HCT116 (cell line): ENCODE results near the gene KRT38. TPM values are rescaled to one million over a fixed set of nuclear protein-coding genes. Genes with fewer than 3 reads are reported as not detected.
"Not testable (repeated sequence)": the region's sequence is repeated elsewhere in the genome, so short reads cannot be mapped to it uniquely, and the experiment has no call there.

ENCODE experiments used
- ATAC-seq: fragments of 200-7000 bp; cut with Tn5 transposase; 2 replicates; pipeline ENCODE4 v1.9.1; 2020; ENCODE audit warnings: mild to moderate bottlenecking, moderate library complexity
- BruUV-seq: library from RNA; stranded (reverse); fragments of 400-500 nt; replicated peaks from 2 replicates; lab custom pipeline; 2021; lab: Mats Ljungman, UMichigan
- CTCF ChIA-PET: fragments of 300-600 bp; sonication (Branson Sonifier 250); formaldehyde crosslinking; loops from one replicate; lab custom pipeline; 2021; ENCODE audit warnings: antibody characterized with exemption; lab: Charles Lee
- POLR2A ChIA-PET: fragments of 300-600, 350-600 bp; sonication (Branson Sonifier 250); formaldehyde crosslinking; loops from one replicate; lab custom pipeline; 2021; ENCODE audit warnings: antibody characterized with exemption; lab: Charles Lee
- RAD21 ChIA-PET, 2 experiments: fragments of 300-600 bp; sonication (Branson Sonifier 250); formaldehyde crosslinking; loops; one replicate each; lab custom pipeline; 2023; ENCODE audit warnings: low total read pairs in 2 of 2; ENCODE audit not compliant: uncharacterized antibody in 2 of 2, unreplicated experiment in 2 of 2, low non-redundant PET in 1 of 2; lab: Charles Lee
- DNase-seq: peaks from one replicate; pipeline ENCODE4 v3.0.0-alpha.2; 2010; ENCODE audit warnings: low read depth, low spot score
- H2AFZ ChIP-seq: fragments of 200-600 bp; shearing (Covaris generic), sonication (generic); 2 replicates; pipeline ENCODE4 v1.6.1; 2017; ENCODE audit warnings: low read depth, mixed run types, mixed read lengths, antibody characterized with exemption, low read length; ENCODE audit not compliant: poor library complexity, severe bottlenecking
- H3K27ac ChIP-seq: 2 replicates; pipeline ENCODE4 v1.5.1; 2012; ENCODE audit warnings: low read depth, low read length
- H3K27me3 ChIP-seq: fragments of 200-600 bp; sonication (generic); 2 replicates; pipeline ENCODE4 v1.6.1; 2016; ENCODE audit warnings: mixed run types, low read length, mixed read lengths; ENCODE audit not compliant: insufficient read depth
- H3K36me3 ChIP-seq, 2 experiments: fragments of 200-500 bp in 1 of 2; fragments of 200-600 bp in 1 of 2; sonication (Bioruptor generic) in 1 of 2; sonication (generic) in 1 of 2; 2 replicates each; pipeline versions ENCODE4 v1.5.1 to v1.6.1; 2014 to 2016; ENCODE audit warnings: low read length in 2 of 2, inconsistent platforms in 1 of 2, mixed read lengths in 1 of 2, mixed run types in 1 of 2; ENCODE audit not compliant: insufficient read depth in 2 of 2, control insufficient read depth in 1 of 2
- H3K4me1 ChIP-seq, 2 experiments: fragments of 200-600 bp in 1 of 2; sonication (generic) in 1 of 2; 2 replicates each; pipeline versions ENCODE4 v1.5.1 to v1.6.1; 2012 to 2017; ENCODE audit warnings: low read length in 2 of 2, inconsistent platforms in 1 of 2, mild to moderate bottlenecking in 1 of 2, mixed read lengths in 1 of 2, mixed run types in 1 of 2, moderate library complexity in 1 of 2; ENCODE audit not compliant: insufficient read depth in 2 of 2, control insufficient read depth in 1 of 2
- H3K4me2 ChIP-seq: fragments of 200-600 bp; sonication (generic); 2 replicates; pipeline ENCODE4 v1.6.1; 2017; ENCODE audit warnings: mixed run types, low read length, mixed read lengths
- H3K4me3 ChIP-seq, 2 experiments: fragments of 200-600 bp in 1 of 2; sonication (generic) in 1 of 2; replicated peaks in 1 of 2; 2 replicates each; pipeline ENCODE4 v1.5.1; 2011 to 2016; ENCODE audit warnings: low read length in 2 of 2, control low read depth in 1 of 2, low read depth in 1 of 2, mild to moderate bottlenecking in 1 of 2, mixed read lengths in 1 of 2, mixed run types in 1 of 2
- H3K79me2 ChIP-seq: fragments of 200-600 bp; sonication (generic); 2 replicates; pipeline ENCODE4 v1.6.1; 2017; ENCODE audit warnings: mild to moderate bottlenecking, mixed run types, low read length, moderate library complexity, mixed read lengths; ENCODE audit not compliant: insufficient read depth
- H3K9ac ChIP-seq: fragments of 200-600 bp; sonication (generic); 2 replicates; pipeline ENCODE4 v1.6.1; 2016; ENCODE audit warnings: low read length, mixed read lengths
- H3K9me2 ChIP-seq: fragments of 200-600 bp; sonication (generic), shearing (Covaris generic); 2 replicates; pipeline ENCODE4 v1.6.1; 2017; ENCODE audit warnings: mixed run types, mild to moderate bottlenecking, moderate library complexity; ENCODE audit not compliant: insufficient read depth
- H3K9me3 ChIP-seq, 2 experiments: fragments of 200-500 bp in 1 of 2; fragments of 200-600 bp in 1 of 2; sonication (Bioruptor generic) in 1 of 2; sonication (generic) in 1 of 2; 2 replicates each; pipeline ENCODE4 v1.6.1; 2014 to 2017; ENCODE audit warnings: low read length in 2 of 2, mixed read lengths in 2 of 2, inconsistent platforms in 1 of 2, low read depth in 1 of 2, mild to moderate bottlenecking in 1 of 2, mixed run types in 1 of 2, moderate library complexity in 1 of 2; ENCODE audit not compliant: control insufficient read depth in 1 of 2, insufficient read depth in 1 of 2
- H4K20me1 ChIP-seq: fragments of 200-600 bp; sonication (generic), shearing (Covaris generic); 2 replicates; pipeline ENCODE4 v1.6.1; 2017; ENCODE audit warnings: mixed run types, mild to moderate bottlenecking, moderate library complexity; ENCODE audit not compliant: insufficient read depth
- ATF3 ChIP-seq: IDR thresholded peaks from 2 replicates; pipeline ENCODE4 v1.6.1; 2012
- CBX3 ChIP-seq: IDR thresholded peaks from 2 replicates; pipeline ENCODE4 v1.6.1; 2012; ENCODE audit warnings: low read depth
- EGR1 ChIP-seq: IDR thresholded peaks from 2 replicates; pipeline ENCODE4 v1.6.1; 2012; ENCODE audit warnings: low read depth
- ELF1 ChIP-seq: IDR thresholded peaks from 2 replicates; pipeline ENCODE4 v1.6.1; 2012; ENCODE audit warnings: low read depth, borderline replicate concordance
- EZH2 ChIP-seq: fragments of 200-600 bp; sonication (generic); IDR thresholded peaks from 2 replicates; pipeline ENCODE4 v1.6.1; 2017; ENCODE audit warnings: antibody characterized with exemption, mixed run types
- EZH2phosphoT487 ChIP-seq: fragments of 200-600 bp; IDR thresholded peaks from 2 replicates; pipeline ENCODE4 v1.6.1; 2018; ENCODE audit warnings: antibody characterized with exemption, borderline replicate concordance
- FOSL1 ChIP-seq: IDR thresholded peaks from 2 replicates; pipeline ENCODE4 v1.6.1; 2012; ENCODE audit warnings: low read depth
- JUND ChIP-seq: IDR thresholded peaks from 2 replicates; pipeline ENCODE4 v1.6.1; 2012
- POLR2A ChIP-seq: IDR thresholded peaks from 2 replicates; pipeline ENCODE4 v1.7.0; 2011; ENCODE audit warnings: borderline replicate concordance; ENCODE audit not compliant: insufficient read depth, insufficient read length; ENCODE audit errors: extremely low read depth
- POLR2AphosphoS5 ChIP-seq: IDR thresholded peaks from 2 replicates; pipeline ENCODE4 v1.6.1; 2011; ENCODE audit warnings: mild to moderate bottlenecking, low read depth, low read length, moderate library complexity
- REST ChIP-seq: IDR thresholded peaks from 2 replicates; pipeline ENCODE4 v1.6.1; 2012; ENCODE audit warnings: low read depth
- SP1 ChIP-seq: IDR thresholded peaks from 2 replicates; pipeline ENCODE4 v1.6.1; 2012; ENCODE audit warnings: low read depth
- SRF ChIP-seq: IDR thresholded peaks from 2 replicates; pipeline ENCODE4 v1.6.1; 2012; ENCODE audit warnings: low read depth
- TCF7L2 ChIP-seq: IDR thresholded peaks from 2 replicates; pipeline ENCODE4 v1.7.0; 2011; ENCODE audit warnings: borderline replicate concordance, inconsistent platforms; ENCODE audit not compliant: insufficient read depth, insufficient read length; ENCODE audit errors: extremely low read depth
- YY1 ChIP-seq: IDR thresholded peaks from 2 replicates; pipeline ENCODE4 v1.6.1; 2011; ENCODE audit warnings: low read length, low read depth, moderate library complexity, mild to moderate bottlenecking; ENCODE audit not compliant: insufficient replicate concordance; ENCODE audit errors: extremely low read depth
- ZBTB33 ChIP-seq: IDR thresholded peaks from 2 replicates; pipeline ENCODE4 v1.6.1; 2011; ENCODE audit warnings: mild to moderate bottlenecking, low read length, moderate library complexity; ENCODE audit not compliant: insufficient replicate concordance; ENCODE audit errors: extremely low read depth
- ZNF274 ChIP-seq: fragments of 200-500 bp; sonication (Bioruptor generic); IDR thresholded peaks from 2 replicates; pipeline ENCODE4 v1.6.1; 2014; ENCODE audit warnings: mild to moderate bottlenecking, low read depth, low read length, inconsistent platforms
- intact Hi-C: fragments of 100-400 bp; cut with micrococcal nuclease; formaldehyde crosslinking; loops from 2 replicates; pipeline ENCODE4 v1.10.0; 2022
- total RNA-seq: library from RNA; stranded (reverse); gene quantifications from one replicate; pipeline ENCODE4 v1.2.1, GENCODE V29; 2021; ENCODE audit not compliant: unreplicated experiment
- TF ChIP-seq, protein P1 (sequence below): IDR thresholded peaks from 2 replicates; pipeline ENCODE4 v1.6.1; 2012

Gene KRT38
- total RNA-seq, 1 experiment from 2014 or later: not detected

DNA sequence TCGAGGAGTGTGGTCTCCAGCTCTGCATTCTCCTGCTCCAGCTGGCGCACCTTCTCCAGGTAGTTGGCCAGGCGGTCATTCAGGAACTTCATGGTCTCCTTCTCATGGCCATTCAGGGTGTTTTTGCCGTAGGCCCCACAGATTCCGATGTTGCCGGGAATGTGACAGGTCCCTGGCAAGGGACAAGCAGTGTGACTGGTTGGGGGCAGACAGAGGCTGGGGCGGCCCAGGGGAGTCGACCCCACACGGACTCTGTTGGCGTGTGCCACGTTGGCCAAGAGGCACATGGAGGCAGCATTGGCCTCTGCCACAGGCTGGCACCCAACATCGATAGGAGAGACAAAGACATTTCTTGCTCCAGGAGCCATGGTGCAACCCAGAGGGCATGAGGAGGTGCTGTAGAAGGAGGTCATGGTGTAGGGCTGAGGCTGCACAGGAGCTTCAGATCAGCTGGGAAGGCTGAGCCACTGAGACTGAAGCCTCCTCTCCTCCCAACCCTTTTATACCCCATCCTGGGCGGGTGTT lies 16.6 kb downstream of the KRT38 start, which contains the start of gene KRT37:
TSS of gene KRT37 (minus strand) at position 475 of the 525 bp plus-strand sequence. CDS start at position 413, 62 bp downstream.
- TF ChIP-seq EZH2: no peak
- no peak for TF ChIP-seq POLR2A
- no peak for TF ChIP-seq ELF1
- no peak for TF ChIP-seq TCF7L2
- TF ChIP-seq REST: no peak
- TF ChIP-seq, protein P1, sequence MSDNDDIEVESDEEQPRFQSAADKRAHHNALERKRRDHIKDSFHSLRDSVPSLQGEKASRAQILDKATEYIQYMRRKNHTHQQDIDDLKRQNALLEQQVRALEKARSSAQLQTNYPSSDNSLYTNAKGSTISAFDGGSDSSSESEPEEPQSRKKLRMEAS: no peak
- no peak for TF ChIP-seq ZNF274
- no peak for TF ChIP-seq JUND
- no peak for TF ChIP-seq ZBTB33
- TF ChIP-seq FOSL1: no peak
- no peak for TF ChIP-seq SP1
- no peak for TF ChIP-seq POLR2AphosphoS5
- no peak for TF ChIP-seq CBX3
- no peak for TF ChIP-seq ATF3
- TF ChIP-seq SRF: no peak
- no peak for TF ChIP-seq YY1
- TF ChIP-seq EZH2phosphoT487: no peak
- TF ChIP-seq EGR1: no peak
- TF ChIP-seq, all 23 proteins: peak for 0
- intact Hi-C loops: no loop called here
- no peak for DNase-seq

DNA sequence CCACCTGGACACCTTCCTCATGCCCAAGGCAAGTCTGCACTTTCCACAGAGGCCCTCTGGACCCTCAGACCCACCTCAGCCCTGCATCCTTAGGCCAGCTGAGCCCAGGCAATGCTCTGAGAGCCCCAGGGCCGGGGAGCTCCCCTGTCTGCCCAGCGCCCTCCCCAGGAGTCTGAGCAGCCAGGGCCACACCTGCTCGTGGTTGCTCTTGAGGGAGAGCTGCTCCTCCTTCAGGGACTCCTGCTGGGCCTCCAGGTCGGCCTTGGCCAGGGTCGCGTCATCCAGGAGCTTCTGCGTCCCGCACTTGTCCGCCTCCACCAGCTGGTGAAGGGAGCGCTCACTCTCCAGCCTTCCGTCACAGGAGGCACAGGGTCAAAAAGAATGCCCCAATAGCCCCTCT lies 18.2 kb downstream of the KRT38 start:
- H3K79me2 ChIP-seq, H3K9me3 ChIP-seq, RAD21 ChIA-PET, H3K9ac ChIP-seq, H3K27me3 ChIP-seq, POLR2A ChIA-PET, H3K27ac ChIP-seq, DNase-seq, H3K36me3 ChIP-seq, H3K4me2 ChIP-seq, H2AFZ ChIP-seq, H3K4me3 ChIP-seq, H3K9me2 ChIP-seq, BruUV-seq, H4K20me1 ChIP-seq, intact Hi-C loops, CTCF ChIA-PET, ATAC-seq: not testable (repeated sequence)
- peaks cover 4 to 22% of the 10 kb centered on the region in 2 experiments for H3K4me1 ChIP-seq

More for the DNA sequence above, 16.6 kb downstream of the KRT38 start, which contains the start of gene KRT37:
- Histone ChIP-seq H3K4me3 (no peak within 1 kb of the TSS), H3K27me3 (no peaks in the 10 kb centered on the region), H3K9me2 (no peaks in the 10 kb centered on the region), H4K20me1 (no peaks in the 10 kb centered on the region), H2AFZ (no peak within 1 kb of the TSS), H3K27ac (no peak within 1 kb of the TSS), H3K4me2 (no peak within 1 kb of the TSS), H3K36me3 (no peaks in the 10 kb centered on the region), H3K9me3 (no peaks in the 10 kb centered on the region), H3K4me1 (peaks cover 11 to 25% of the 10 kb centered on the region in 2 experiments), H3K79me2 (no peaks in the 10 kb centered on the region), H3K9ac (no peak within 1 kb of the TSS)
- CTCF ChIA-PET: no interaction called here
- RAD21 ChIA-PET: no interaction called here
- no TSS peak for BruUV-seq
- POLR2A ChIA-PET: no interaction called here
- ATAC-seq: no peak
